OCI-LY7 (cell line): ENCODE results near the gene AMIGO3.

ENCODE experiments used
- CTCF ChIP-seq: fragments of 200-600 bp; sonication (generic); conservative IDR thresholded peaks from 2 replicates; pipeline ENCODE4 v1.5.1; 2014; ENCODE audit warnings: mild to moderate bottlenecking, antibody characterized with exemption, low read length, moderate library complexity, mixed read lengths
- EZH2phosphoT487 ChIP-seq: fragments of 200-600 bp; sonication (generic); IDR thresholded peaks from 2 replicates; pipeline ENCODE4 v1.6.1; 2018; ENCODE audit warnings: low read depth, borderline replicate concordance, mild to moderate bottlenecking, mixed run types, antibody characterized with exemption, low read length, moderate library complexity, mixed read lengths

- TF ChIP-seq EZH2phosphoT487: no peak
- TF ChIP-seq CTCF: peak; percentile 51; the same call in 1 of the 2 replicates
Measured at GRCh38 chr3:49700453-49701128, 18.9 kb downstream of the AMIGO3 start.
